Karpas-422 (cell line): ENCODE measurements around the gene ACP6. TPM values are rescaled to one million over a fixed set of nuclear protein-coding genes. Genes with fewer than 3 reads are reported as not detected.

Source experiments
- DNase-seq: peaks from one replicate; pipeline ENCODE4 v3.0.0-alpha.2; 2015
- H2AFZ ChIP-seq: fragments of 200-600 bp; sonication (generic); 2 replicates; pipeline ENCODE4 v1.6.1; 2014; ENCODE audit warnings: antibody characterized with exemption, low read length, mixed read lengths
- H3K27ac ChIP-seq: fragments of 200-600 bp; sonication (generic); 2 replicates; pipeline ENCODE4 v1.5.1; 2014; ENCODE audit warnings: mild to moderate bottlenecking, low read length, moderate library complexity
- H3K27me3 ChIP-seq: fragments of 200-600 bp; sonication (generic); 2 replicates; pipeline ENCODE4 v1.6.1; 2014; ENCODE audit warnings: low read length, mixed read lengths
- H3K36me3 ChIP-seq: fragments of 200-600 bp; sonication (generic); 2 replicates; pipeline ENCODE4 v1.6.1; 2014; ENCODE audit warnings: low read length, mixed read lengths; ENCODE audit not compliant: insufficient read depth
- H3K4me1 ChIP-seq: fragments of 200-600 bp; sonication (generic); 2 replicates; pipeline ENCODE4 v1.6.1; 2014; ENCODE audit warnings: mild to moderate bottlenecking, low read length, mixed read lengths
- H3K4me2 ChIP-seq: fragments of 200-600 bp; sonication (generic); 2 replicates; pipeline ENCODE4 v1.6.1; 2014; ENCODE audit warnings: low read length, low read depth, mild to moderate bottlenecking; ENCODE audit not compliant: poor library complexity, severe bottlenecking
- H3K4me3 ChIP-seq: fragments of 200-600 bp; sonication (generic); 2 replicates; pipeline ENCODE4 v1.5.1; 2014; ENCODE audit warnings: mild to moderate bottlenecking, antibody characterized with exemption, low read length, mixed read lengths
- H3K79me2 ChIP-seq: fragments of 200-600 bp; sonication (generic); 2 replicates; pipeline ENCODE4 v1.6.1; 2014; ENCODE audit warnings: mild to moderate bottlenecking, low read length, mixed read lengths
- H3K9ac ChIP-seq: fragments of 200-600 bp; sonication (generic); 2 replicates; pipeline ENCODE4 v1.6.0; 2014; ENCODE audit warnings: low read length
- H3K9me2 ChIP-seq: fragments of 200-600 bp; sonication (generic), shearing (Covaris generic); replicated peaks from 2 replicates; pipeline ENCODE4 v1.6.0; 2014; ENCODE audit warnings: mild to moderate bottlenecking, low read length, moderate library complexity; ENCODE audit not compliant: insufficient read depth
- H3K9me3 ChIP-seq: fragments of 300-700, 200-600 bp; sonication (generic); 2 replicates; pipeline ENCODE4 v1.6.1; 2014; ENCODE audit warnings: low read length, mixed read lengths
- H4K20me1 ChIP-seq: fragments of 200-600 bp; sonication (generic); 2 replicates; pipeline ENCODE4 v1.6.1; 2014; ENCODE audit warnings: mild to moderate bottlenecking, antibody characterized with exemption, low read length, low read depth; ENCODE audit not compliant: insufficient read depth
- total RNA-seq: library from RNA; depleted of rRNA; stranded (reverse); fragments of >200 nt; shearing (Covaris generic); gene quantifications from 2 replicates; pipeline ENCODE4 v1.2.3, GENCODE V29; 2014; ENCODE audit warnings: low replicate concordance

Gene ACP6
- total RNA-seq, 1 experiment from 2014 or later: 3.0 TPM

GRCh38 chr1:147665521-147665920 is 4.8 kb downstream of the ACP6 start:
- Histone ChIP-seq H3K4me1 (peaks cover 8% of the 10 kb centered on the region; the same call in 1 of the 2 replicates), H2AFZ (no peak overlapping the region), H3K27ac (no peak overlapping the region), H3K27me3 (no peaks in the 10 kb centered on the region), H4K20me1 (no peaks in the 10 kb centered on the region), H3K9me2 (no peaks in the 10 kb centered on the region), H3K9ac (no peak overlapping the region), H3K4me2 (no peak overlapping the region), H3K36me3 (no peaks in the 10 kb centered on the region), H3K4me3 (no peak overlapping the region), H3K79me2 (no peaks in the 10 kb centered on the region), H3K9me3 (no peaks in the 10 kb centered on the region)
- no peak for DNase-seq

GRCh38 chr1:147664206-147664605 is 6.1 kb downstream of the ACP6 start:
- Histone ChIP-seq H3K4me3 (no peak overlapping the region), H4K20me1 (no peaks in the 10 kb centered on the region), H3K4me2 (no peak overlapping the region), H3K36me3 (no peaks in the 10 kb centered on the region), H3K27me3 (no peaks in the 10 kb centered on the region), H3K27ac (no peak overlapping the region), H3K4me1 (peaks cover under 1% of the 10 kb centered on the region; the same call in 1 of the 2 replicates), H3K79me2 (no peaks in the 10 kb centered on the region), H3K9me3 (no peaks in the 10 kb centered on the region), H3K9ac (no peak overlapping the region), H3K9me2 (no peaks in the 10 kb centered on the region), H2AFZ (no peak overlapping the region)
- no peak for DNase-seq

DNA sequence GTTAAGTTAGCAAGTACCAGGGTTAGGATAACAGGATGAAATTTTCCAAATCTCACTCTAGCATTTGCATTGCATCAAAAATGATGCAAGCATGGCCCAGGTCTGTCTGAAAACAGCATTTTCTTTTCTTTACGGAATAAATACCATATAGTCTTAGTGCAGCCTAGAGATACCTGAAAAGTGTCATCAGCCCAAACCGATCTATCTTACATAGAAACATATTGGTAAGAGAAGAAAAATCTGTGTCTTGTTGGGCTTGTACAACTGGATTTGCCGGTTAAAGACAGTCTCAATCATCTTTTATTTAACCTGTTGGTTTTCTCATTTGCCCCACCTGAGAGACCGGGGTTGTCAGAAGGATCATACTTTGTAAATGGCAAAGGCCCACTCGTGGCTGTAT is 15.8 kb downstream of the ACP6 start:
- H3K36me3 ChIP-seq: no peaks in the 10 kb centered on the region
- no peak overlapping the region for H3K4me3 ChIP-seq
- H3K27me3 ChIP-seq: no peaks in the 10 kb centered on the region
- H3K4me2 ChIP-seq: no peak overlapping the region
- no peak overlapping the region for H3K27ac ChIP-seq
- H3K79me2 ChIP-seq: no peaks in the 10 kb centered on the region
- H4K20me1 ChIP-seq: no peaks in the 10 kb centered on the region
- H3K4me1 ChIP-seq: peaks cover 9% of the 10 kb centered on the region
- H2AFZ ChIP-seq: no peak overlapping the region
- no peaks in the 10 kb centered on the region for H3K9me3 ChIP-seq
- no peaks in the 10 kb centered on the region for H3K9me2 ChIP-seq
- DNase-seq: no peak
- no peak overlapping the region for H3K9ac ChIP-seq

DNA sequence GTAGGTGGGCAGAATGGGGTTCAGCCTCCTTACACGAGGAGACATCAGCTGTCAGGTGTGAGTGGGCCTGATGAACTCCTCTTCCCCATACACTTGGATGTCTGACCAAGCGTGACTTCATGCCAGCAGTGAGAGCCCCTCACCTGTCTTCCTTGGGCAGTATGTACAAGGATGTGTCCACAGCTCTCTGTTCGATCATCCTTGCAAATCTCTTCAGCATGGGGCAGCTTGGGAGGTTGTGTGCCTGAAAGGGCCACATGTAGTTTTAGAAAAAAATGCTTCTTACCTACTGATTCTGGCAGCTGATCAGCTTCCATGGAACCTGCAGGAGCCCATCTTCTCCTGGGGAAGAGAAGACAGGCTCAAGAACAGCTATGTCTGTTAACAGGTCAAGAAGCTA is 18.0 kb downstream of the ACP6 start:
- no peak for DNase-seq
- Histone ChIP-seq H3K36me3 (no peaks in the 10 kb centered on the region), H3K4me2 (no peak overlapping the region), H4K20me1 (no peaks in the 10 kb centered on the region), H3K9me2 (no peaks in the 10 kb centered on the region), H3K79me2 (no peaks in the 10 kb centered on the region), H3K27me3 (no peaks in the 10 kb centered on the region), H3K27ac (no peak overlapping the region), H3K4me3 (no peak overlapping the region), H3K9me3 (no peaks in the 10 kb centered on the region), H3K4me1 (peaks cover 9% of the 10 kb centered on the region), H2AFZ (no peak overlapping the region), H3K9ac (no peak overlapping the region)

DNA sequence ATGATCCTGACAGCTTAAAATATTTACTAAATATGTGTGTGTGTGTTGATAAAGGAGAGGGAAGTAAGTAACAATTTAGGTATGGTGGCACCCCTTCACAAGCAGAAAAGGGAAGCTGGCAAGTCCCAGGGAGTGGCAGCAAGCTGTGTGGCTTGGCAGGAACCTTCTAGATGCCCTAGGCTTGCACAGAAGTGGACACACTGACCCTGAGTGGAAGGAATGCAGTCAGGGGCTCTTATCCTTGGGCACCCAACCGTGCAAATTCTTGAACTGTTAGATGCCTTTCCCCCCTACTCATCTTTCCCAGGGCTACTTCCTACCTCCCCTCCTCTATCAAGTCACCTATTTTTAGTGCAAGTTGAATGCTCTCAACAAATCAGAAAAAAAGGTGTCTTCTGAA is 18.9 kb downstream of the ACP6 start:
- Histone ChIP-seq H3K9me2 (no peaks in the 10 kb centered on the region), H4K20me1 (no peaks in the 10 kb centered on the region), H3K27me3 (no peaks in the 10 kb centered on the region), H3K9ac (no peak overlapping the region), H3K36me3 (no peaks in the 10 kb centered on the region), H3K9me3 (no peaks in the 10 kb centered on the region), H3K4me1 (peaks cover 9% of the 10 kb centered on the region), H3K4me3 (no peak overlapping the region), H3K79me2 (no peaks in the 10 kb centered on the region), H3K27ac (no peak overlapping the region), H3K4me2 (no peak overlapping the region), H2AFZ (no peak overlapping the region)
- no peak for DNase-seq

GRCh38 chr1:147648933-147649332 is 21.4 kb downstream of the ACP6 start:
- no peak overlapping the region for H3K27ac ChIP-seq
- H2AFZ ChIP-seq: no peak overlapping the region
- no peak overlapping the region for H3K4me2 ChIP-seq
- no peak for DNase-seq
- no peak overlapping the region for H3K9ac ChIP-seq
- H3K9me2 ChIP-seq: no peaks in the 10 kb centered on the region
- H3K9me3 ChIP-seq: no peaks in the 10 kb centered on the region
- H3K36me3 ChIP-seq: no peaks in the 10 kb centered on the region
- H3K4me3 ChIP-seq: no peak overlapping the region
- H3K27me3 ChIP-seq: no peaks in the 10 kb centered on the region
- no peaks in the 10 kb centered on the region for H3K79me2 ChIP-seq
- H4K20me1 ChIP-seq: no peaks in the 10 kb centered on the region
- peaks cover 9% of the 10 kb centered on the region for H3K4me1 ChIP-seq

- H3K4me3 ChIP-seq: no peak overlapping the region
- H3K79me2 ChIP-seq: no peaks in the 10 kb centered on the region
- H2AFZ ChIP-seq: no peak overlapping the region
- H3K4me2 ChIP-seq: no peak overlapping the region
- no peaks in the 10 kb centered on the region for H4K20me1 ChIP-seq
- peaks cover 9% of the 10 kb centered on the region for H3K4me1 ChIP-seq
- no peak overlapping the region for H3K9ac ChIP-seq
- H3K36me3 ChIP-seq: no peaks in the 10 kb centered on the region
- no peak overlapping the region for H3K27ac ChIP-seq
- DNase-seq: no peak
- no peaks in the 10 kb centered on the region for H3K27me3 ChIP-seq
- H3K9me3 ChIP-seq: no peaks in the 10 kb centered on the region
- no peaks in the 10 kb centered on the region for H3K9me2 ChIP-seq
Observed at GRCh38 chr1:147647796-147648633, 22.3 kb downstream of the ACP6 start.

- no peaks in the 10 kb centered on the region for H3K79me2 ChIP-seq
- DNase-seq: no peak
- no peaks in the 10 kb centered on the region for H3K27me3 ChIP-seq
- no peaks in the 10 kb centered on the region for H3K9me2 ChIP-seq
- no peaks in the 10 kb centered on the region for H3K4me1 ChIP-seq
- H4K20me1 ChIP-seq: no peaks in the 10 kb centered on the region
- H3K4me2 ChIP-seq: no peak overlapping the region
- H3K27ac ChIP-seq: no peak overlapping the region
- H2AFZ ChIP-seq: no peak overlapping the region
- H3K4me3 ChIP-seq: no peak overlapping the region
- no peaks in the 10 kb centered on the region for H3K36me3 ChIP-seq
- no peak overlapping the region for H3K9ac ChIP-seq
- no peaks in the 10 kb centered on the region for H3K9me3 ChIP-seq
Observed at GRCh38 chr1:147643974-147644373, 26.4 kb downstream of the ACP6 start.
